ENCODE measurements around the gene CORO2B.

CORO2B gene

DNA sequence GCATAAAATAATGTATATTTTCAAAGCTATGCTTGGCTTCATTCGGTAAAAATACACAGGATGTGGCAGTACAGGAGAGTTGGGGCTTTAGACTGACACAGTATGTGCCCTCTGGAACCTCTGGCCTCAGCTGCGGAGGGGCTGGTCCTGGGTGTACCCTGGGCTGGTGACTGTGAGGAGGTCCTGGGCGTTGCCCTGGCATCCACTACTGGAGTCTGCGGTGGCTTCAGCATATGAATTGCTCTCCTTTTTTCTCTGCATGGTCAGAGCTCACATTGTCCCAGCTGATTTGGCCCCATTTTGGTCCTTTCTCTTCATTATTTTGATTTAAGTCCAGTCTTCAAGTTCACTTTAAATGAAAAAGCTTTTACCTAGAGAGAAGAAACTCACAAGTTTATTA is 40.5 kb upstream of the CORO2B start:
- H3K27me3 ChIP-seq (ENCODE audit: insufficient read depth, low read depth, severe bottlenecking) = no peaks in the 10 kb centered on the region
- peaks cover 6% of the 10 kb centered on the region for H3K9me3 ChIP-seq (ENCODE audit: severe bottlenecking)
- no peaks in the 10 kb centered on the region for H3K36me3 ChIP-seq
- no peak overlapping the region for H3K4me3 ChIP-seq (ENCODE audit: low read depth, low read length)
- H3K27ac ChIP-seq = no peak overlapping the region
- no peak for DNase-seq
- TF ChIP-seq, protein P1, sequence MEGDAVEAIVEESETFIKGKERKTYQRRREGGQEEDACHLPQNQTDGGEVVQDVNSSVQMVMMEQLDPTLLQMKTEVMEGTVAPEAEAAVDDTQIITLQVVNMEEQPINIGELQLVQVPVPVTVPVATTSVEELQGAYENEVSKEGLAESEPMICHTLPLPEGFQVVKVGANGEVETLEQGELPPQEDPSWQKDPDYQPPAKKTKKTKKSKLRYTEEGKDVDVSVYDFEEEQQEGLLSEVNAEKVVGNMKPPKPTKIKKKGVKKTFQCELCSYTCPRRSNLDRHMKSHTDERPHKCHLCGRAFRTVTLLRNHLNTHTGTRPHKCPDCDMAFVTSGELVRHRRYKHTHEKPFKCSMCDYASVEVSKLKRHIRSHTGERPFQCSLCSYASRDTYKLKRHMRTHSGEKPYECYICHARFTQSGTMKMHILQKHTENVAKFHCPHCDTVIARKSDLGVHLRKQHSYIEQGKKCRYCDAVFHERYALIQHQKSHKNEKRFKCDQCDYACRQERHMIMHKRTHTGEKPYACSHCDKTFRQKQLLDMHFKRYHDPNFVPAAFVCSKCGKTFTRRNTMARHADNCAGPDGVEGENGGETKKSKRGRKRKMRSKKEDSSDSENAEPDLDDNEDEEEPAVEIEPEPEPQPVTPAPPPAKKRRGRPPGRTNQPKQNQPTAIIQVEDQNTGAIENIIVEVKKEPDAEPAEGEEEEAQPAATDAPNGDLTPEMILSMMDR (IDR thresholded peaks at IDR 0.05; ENCODE audit: low read depth, low read length) = no peak

DNA sequence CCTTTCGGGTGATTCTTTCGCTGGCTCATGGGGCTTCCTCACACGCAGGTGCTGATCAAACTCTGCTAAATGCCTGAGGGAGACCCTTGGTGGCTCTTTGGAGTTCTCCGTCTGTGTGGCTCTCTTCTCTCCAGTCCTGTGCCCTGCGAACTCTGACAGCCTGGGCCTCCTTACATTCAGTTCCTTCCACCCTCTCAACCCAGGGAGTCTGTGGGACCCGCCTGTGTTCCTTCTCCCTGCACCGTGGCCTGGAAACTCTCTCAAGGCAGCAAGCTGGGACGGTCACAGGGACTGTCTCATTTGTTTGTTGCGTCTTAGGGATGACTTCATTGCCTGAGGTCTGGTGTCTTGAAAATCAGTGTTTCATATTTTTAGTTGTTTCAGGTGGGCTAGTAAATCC is 37.0 kb upstream of the CORO2B start:
- TF ChIP-seq, protein P1 (IDR thresholded peaks at IDR 0.05; ENCODE audit: low read depth, low read length) = no peak
- DNase-seq = no peak
- Histone ChIP-seq H3K4me3 (ENCODE audit: low read depth, low read length) (no peak overlapping the region), H3K36me3 (no peaks in the 10 kb centered on the region), H3K9me3 (ENCODE audit: severe bottlenecking) (peaks cover 7% of the 10 kb centered on the region), H3K27me3 (ENCODE audit: insufficient read depth, low read depth, severe bottlenecking) (no peaks in the 10 kb centered on the region), H3K27ac (no peak overlapping the region)

DNA sequence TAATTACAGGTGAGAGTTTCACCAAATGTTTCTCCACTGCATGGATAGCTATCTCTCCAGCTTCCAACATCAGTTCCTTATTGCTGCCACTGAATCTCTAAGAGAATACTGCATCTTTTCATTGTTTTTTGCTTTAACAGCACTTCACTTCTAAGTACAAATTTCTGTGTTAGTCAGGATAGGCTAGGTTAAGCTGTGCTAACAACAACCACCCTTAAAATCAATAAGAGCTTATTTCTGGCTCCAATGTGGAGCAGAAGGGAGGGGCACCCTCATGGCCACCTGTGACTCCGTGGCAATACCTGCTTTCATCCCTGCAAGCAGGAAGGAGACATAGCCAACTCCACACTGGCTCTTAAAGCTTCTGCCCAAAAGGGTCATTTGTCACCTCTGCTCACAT is 36.4 kb upstream of the CORO2B start:
- H3K9me3 ChIP-seq (ENCODE audit: severe bottlenecking) = peaks cover 10% of the 10 kb centered on the region
- no peaks in the 10 kb centered on the region for H3K36me3 ChIP-seq
- no peaks in the 10 kb centered on the region for H3K27me3 ChIP-seq (ENCODE audit: insufficient read depth, low read depth, severe bottlenecking)
- H3K4me3 ChIP-seq (ENCODE audit: low read depth, low read length) = no peak overlapping the region
- TF ChIP-seq, protein P1 (IDR thresholded peaks at IDR 0.05; ENCODE audit: low read depth, low read length) = no peak
- H3K27ac ChIP-seq = no peak overlapping the region
- no peak for DNase-seq

DNA sequence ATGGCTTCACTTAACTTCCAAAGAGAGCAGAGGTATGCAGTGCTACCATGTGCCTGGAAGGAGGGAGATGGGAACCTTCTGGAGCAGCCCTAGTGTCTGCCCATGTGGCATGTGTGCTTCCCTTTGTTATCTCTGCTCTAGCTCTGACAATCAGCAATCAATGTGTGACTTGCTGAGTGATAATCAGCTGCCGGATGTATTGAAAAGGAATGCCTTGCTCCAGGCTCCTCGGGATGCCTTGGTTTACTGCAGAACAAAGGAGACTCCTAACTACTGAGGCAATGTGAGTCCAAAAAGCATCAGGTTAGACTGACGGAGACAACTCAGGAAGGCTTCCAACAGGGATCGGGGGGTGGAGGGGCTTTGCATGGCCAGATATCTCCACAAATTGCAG is 36.0 kb upstream of the CORO2B start:
- Histone ChIP-seq H3K36me3 (no peaks in the 10 kb centered on the region), H3K27ac (no peak overlapping the region), H3K9me3 (ENCODE audit: severe bottlenecking) (peaks cover 10% of the 10 kb centered on the region), H3K27me3 (ENCODE audit: insufficient read depth, low read depth, severe bottlenecking) (no peaks in the 10 kb centered on the region), H3K4me3 (ENCODE audit: low read depth, low read length) (no peak overlapping the region)
- DNase-seq = no peak
- TF ChIP-seq, protein P1 (IDR thresholded peaks at IDR 0.05; ENCODE audit: low read depth, low read length) = no peak

DNA sequence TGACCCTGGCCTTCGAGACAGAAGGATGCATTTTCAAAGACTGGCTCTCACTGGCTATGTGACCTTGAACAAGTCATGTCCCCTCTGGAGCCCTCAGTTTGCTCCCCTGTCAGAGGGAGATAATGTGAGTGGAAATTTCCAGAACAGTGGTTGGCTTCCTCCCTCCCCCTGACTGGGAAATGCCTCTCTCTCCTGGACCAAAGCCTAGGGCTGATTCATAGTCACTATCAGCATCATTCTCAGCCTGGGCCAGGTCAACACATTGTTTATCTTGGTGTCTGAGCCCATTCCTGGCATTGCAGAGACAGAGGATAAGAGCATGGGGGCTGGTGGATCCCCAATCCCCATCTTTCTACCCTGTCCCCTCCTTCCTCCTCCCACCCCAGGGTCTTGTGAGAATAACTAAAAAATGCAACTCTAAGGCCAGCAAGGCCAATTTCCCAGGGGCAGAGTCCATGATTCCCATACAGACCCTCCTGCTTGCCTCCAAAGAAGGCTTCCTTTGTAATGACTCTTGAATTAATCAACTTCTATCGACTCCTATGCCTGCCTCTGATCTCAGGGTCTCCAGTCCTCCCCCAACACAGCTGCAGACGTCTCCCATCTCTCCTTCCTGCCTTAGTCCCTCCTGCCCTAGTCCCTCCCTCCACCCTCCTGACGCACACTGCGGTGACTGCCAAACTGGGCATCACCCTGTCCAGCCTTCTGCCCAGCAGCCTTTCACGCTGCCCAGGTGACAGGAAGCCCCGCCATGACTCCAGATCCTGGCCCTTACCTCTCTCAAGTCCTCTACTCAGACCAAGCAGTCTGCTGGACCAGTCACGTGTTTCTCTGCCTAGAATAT is 35.4 kb upstream of the CORO2B start:
- Histone ChIP-seq H3K27me3 (ENCODE audit: insufficient read depth, low read depth, severe bottlenecking) (no peaks in the 10 kb centered on the region), H3K4me3 (ENCODE audit: low read depth, low read length) (no peak overlapping the region), H3K36me3 (no peaks in the 10 kb centered on the region), H3K9me3 (ENCODE audit: severe bottlenecking) (peaks cover 10% of the 10 kb centered on the region), H3K27ac (no peak overlapping the region)
- no peak for DNase-seq
- TF ChIP-seq, protein P1 (IDR thresholded peaks at IDR 0.05; ENCODE audit: low read depth, low read length) = no peak

DNA sequence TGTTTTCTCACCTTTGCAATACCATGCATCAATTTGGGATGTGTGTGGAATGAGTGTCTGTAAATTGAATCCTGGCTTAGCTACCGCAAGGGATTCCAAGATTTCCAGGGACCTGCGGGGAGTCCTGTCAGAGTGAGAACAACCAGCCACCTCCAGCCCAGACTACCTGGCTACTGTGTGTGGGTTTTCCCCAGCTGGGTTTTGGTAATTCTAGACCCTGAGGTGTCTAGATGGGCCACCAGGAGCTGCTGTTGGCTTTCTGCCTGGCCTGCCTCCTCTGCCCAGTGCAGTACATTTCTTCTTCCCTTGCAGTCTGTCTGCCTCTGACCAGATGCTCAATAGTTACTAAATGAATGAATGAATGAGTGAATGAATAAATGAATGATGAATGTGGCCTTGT is 32.5 kb upstream of the CORO2B start:
- Histone ChIP-seq H3K27ac (no peak overlapping the region), H3K4me3 (ENCODE audit: low read depth, low read length) (no peak overlapping the region), H3K36me3 (no peaks in the 10 kb centered on the region), H3K9me3 (ENCODE audit: severe bottlenecking) (peaks cover 4% of the 10 kb centered on the region), H3K27me3 (ENCODE audit: insufficient read depth, low read depth, severe bottlenecking) (no peaks in the 10 kb centered on the region)
- no peak for DNase-seq
- TF ChIP-seq, protein P1 (IDR thresholded peaks at IDR 0.05; ENCODE audit: low read depth, low read length) = no peak

All from WERI-Rb-1 (cell line).